SU-DHL-6 (cell line): ENCODE data around the gene BNIP2.
A peak's percentile ranks its signal among the peaks of the same experiment; 100 is the strongest.

ENCODE experiments used
- H2AFZ ChIP-seq: fragments of 200-600 bp; sonication (generic); 2 replicates; pipeline ENCODE4 v1.6.1; 2014; ENCODE audit warnings: low read depth, mild to moderate bottlenecking, moderate library complexity, mixed read lengths, antibody characterized with exemption, low read length; ENCODE audit not compliant: severe bottlenecking
- H3F3A ChIP-seq: fragments of 200-600 bp; shearing (Covaris generic); 2 replicates; pipeline ENCODE4 v1.6.0; 2016; ENCODE audit warnings: antibody characterized with exemption, mild to moderate bottlenecking; ENCODE audit not compliant: insufficient read depth
- H3K27ac ChIP-seq: fragments of 200-600 bp; sonication (generic); 2 replicates; pipeline ENCODE4 v1.5.1; 2016; ENCODE audit warnings: low read depth, mild to moderate bottlenecking, low read length, moderate library complexity, mixed read lengths
- H3K27me3 ChIP-seq: fragments of 200-600 bp; sonication (generic), shearing (Covaris generic); 2 replicates; pipeline ENCODE4 v1.6.0; 2014; ENCODE audit warnings: mild to moderate bottlenecking, low read length
- H3K36me3 ChIP-seq: fragments of 200-600 bp; sonication (generic); 2 replicates; pipeline ENCODE4 v1.6.1; 2014; ENCODE audit warnings: mild to moderate bottlenecking, low read length, mixed read lengths
- H3K4me2 ChIP-seq: fragments of 300-600, 200-600 bp; shearing (Covaris generic), sonication (generic); 2 replicates; pipeline ENCODE4 v1.6.0; 2014; ENCODE audit warnings: low read length, low read depth, mild to moderate bottlenecking; ENCODE audit not compliant: poor library complexity, severe bottlenecking
- H3K4me3 ChIP-seq: fragments of 200-600 bp; sonication (generic); 2 replicates; pipeline ENCODE4 v1.5.1; 2014; ENCODE audit warnings: antibody characterized with exemption, low read length, mild to moderate bottlenecking, mixed read lengths; ENCODE audit not compliant: insufficient read depth, poor library complexity, severe bottlenecking
- H3K79me2 ChIP-seq: fragments of 200-600 bp; sonication (generic); 2 replicates; pipeline ENCODE4 v1.6.1; 2014; ENCODE audit warnings: mild to moderate bottlenecking, low read length, moderate library complexity; ENCODE audit not compliant: insufficient read depth
- H3K9ac ChIP-seq: fragments of 200-600 bp; sonication (generic); 2 replicates; pipeline ENCODE4 v1.7.0; 2014; ENCODE audit warnings: mild to moderate bottlenecking, low read length
- H3K9me2 ChIP-seq: fragments of 200-600 bp; sonication (generic); replicated peaks from 2 replicates; pipeline ENCODE4 v1.6.1; 2014; ENCODE audit warnings: low read length; ENCODE audit not compliant: insufficient read depth
- H3K9me3 ChIP-seq: fragments of 200-600 bp; sonication (generic); 2 replicates; pipeline ENCODE4 v1.6.1; 2014; ENCODE audit warnings: low read length, mixed read lengths; ENCODE audit not compliant: insufficient read depth
- H4K20me1 ChIP-seq: fragments of 200-600 bp; sonication (generic); 2 replicates; pipeline ENCODE4 v1.6.1; 2014; ENCODE audit warnings: low read depth, mild to moderate bottlenecking, antibody characterized with exemption, low read length, moderate library complexity, mixed read lengths
- CTCF ChIP-seq: fragments of 200-600 bp; sonication (generic); IDR thresholded peaks from one replicate; pipeline ENCODE4 v1.5.1; 2017; ENCODE audit warnings: antibody characterized with exemption, mild to moderate bottlenecking, low read length, moderate library complexity; ENCODE audit not compliant: insufficient read depth, poor library complexity, severe bottlenecking
- EZH2phosphoT487 ChIP-seq: fragments of 200-600 bp; sonication (generic), shearing (Covaris generic); conservative IDR thresholded peaks from 2 replicates; pipeline ENCODE4 v1.6.1; 2018; ENCODE audit warnings: mild to moderate bottlenecking, antibody characterized with exemption, low read length, moderate library complexity, mixed read lengths

The BNIP2 gene

DNA sequence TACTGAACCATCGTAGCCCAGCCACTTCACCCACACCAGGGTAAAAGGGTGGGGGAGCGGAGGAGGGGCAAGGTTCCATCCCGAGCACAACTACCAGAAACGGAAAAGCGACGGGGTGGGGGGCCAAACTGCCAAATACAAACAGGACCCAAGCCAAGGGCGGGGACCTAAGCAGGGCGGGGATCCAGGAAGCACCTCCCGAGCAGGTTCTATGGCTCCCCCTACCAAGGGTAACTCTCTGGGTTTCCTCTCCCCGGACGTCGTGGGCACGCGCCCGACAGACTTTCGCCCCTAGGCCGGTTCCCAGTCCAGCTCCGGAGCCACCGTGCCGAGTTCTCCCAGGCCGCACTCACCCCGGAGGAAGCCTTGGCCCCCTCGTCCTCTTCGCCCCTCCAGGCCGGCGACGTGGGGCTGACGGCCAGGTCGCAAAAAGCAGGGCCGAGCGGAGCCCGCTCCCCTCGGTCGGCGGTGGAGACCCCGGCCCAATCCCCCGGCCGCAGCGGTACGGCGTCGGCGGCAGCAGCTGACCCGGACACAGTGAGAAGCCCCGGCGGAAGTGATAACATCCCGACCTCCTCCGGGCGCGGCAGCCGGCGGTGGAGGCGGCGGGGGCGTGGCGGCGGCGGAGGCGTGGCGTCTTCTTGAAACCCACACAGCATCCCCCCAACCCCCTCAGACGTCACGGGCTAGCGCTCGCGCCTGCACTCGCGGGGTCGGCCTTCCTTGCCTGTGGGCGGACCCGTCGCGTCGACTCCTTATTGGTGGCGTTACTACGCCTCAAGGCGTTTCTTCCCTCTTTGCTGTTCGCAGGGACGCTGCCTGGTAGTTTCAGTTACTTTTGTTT is at the start of gene BNIP2:
TSS of gene BNIP2 (minus strand) at position 539 of the 844 bp plus-strand sequence. CDS start 6,863 bp downstream, outside the sequence.
- H3K79me2 ChIP-seq: peaks cover 51% of the 10 kb centered on the region
- H3F3A ChIP-seq: peaks cover 38% of the 10 kb centered on the region
- peak within 1 kb of the TSS; percentile 89 for H3K4me2 ChIP-seq
- no peaks in the 10 kb centered on the region for H3K9me2 ChIP-seq
- peak within 1 kb of the TSS; percentile 92 for H3K4me3 ChIP-seq
- H3K27ac ChIP-seq: peak within 1 kb of the TSS; percentile 78
- H4K20me1 ChIP-seq: peaks cover 13% of the 10 kb centered on the region
- H3K27me3 ChIP-seq: no peaks in the 10 kb centered on the region
- TF ChIP-seq EZH2phosphoT487 (no peak), CTCF (no peak)
- H3K9ac ChIP-seq: peak within 1 kb of the TSS; percentile 93
- H3K9me3 ChIP-seq: no peaks in the 10 kb centered on the region
- peaks cover 11% of the 10 kb centered on the region; the same call in 1 of the 2 replicates for H3K36me3 ChIP-seq
- H2AFZ ChIP-seq: peak within 1 kb of the TSS; percentile 95

DNA sequence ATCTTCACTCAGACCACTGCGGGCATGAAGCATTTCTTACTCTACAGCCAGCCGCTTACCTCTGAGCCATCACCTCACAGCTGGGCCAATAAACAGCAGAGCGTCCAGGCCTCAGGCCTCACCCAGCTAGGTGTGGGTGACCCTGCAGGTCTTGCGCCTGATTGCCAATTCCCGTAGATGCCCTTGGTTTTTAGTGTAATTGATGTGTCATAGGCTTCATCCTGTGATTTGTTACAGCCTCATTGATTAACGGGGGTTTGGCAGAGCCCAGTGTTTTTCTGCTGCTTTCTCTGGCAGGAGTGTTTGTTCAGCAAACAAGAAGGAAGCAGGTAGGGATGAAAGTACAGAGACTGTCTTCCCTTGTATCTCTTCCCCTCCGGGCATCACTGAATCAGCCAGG is 49.6 kb upstream of the BNIP2 start:
- Histone ChIP-seq H3K27me3 (no peaks in the 10 kb centered on the region), H3K36me3 (no peaks in the 10 kb centered on the region), H3K9me3 (peaks cover 4% of the 10 kb centered on the region; the same call in 1 of the 2 replicates), H3K4me2 (no peak overlapping the region), H4K20me1 (no peaks in the 10 kb centered on the region), H3F3A (no peaks in the 10 kb centered on the region), H3K79me2 (no peaks in the 10 kb centered on the region), H3K4me3 (no peak overlapping the region), H2AFZ (no peak overlapping the region), H3K27ac (no peak overlapping the region), H3K9me2 (no peaks in the 10 kb centered on the region), H3K9ac (no peak overlapping the region)
- TF ChIP-seq EZH2phosphoT487: no peak
- TF ChIP-seq CTCF: no peak

GRCh38 chr15:59736181-59736580 is 47.1 kb upstream of the BNIP2 start:
- Histone ChIP-seq H3K27ac (no peak overlapping the region), H3K27me3 (no peaks in the 10 kb centered on the region), H3K4me2 (no peak overlapping the region), H3K79me2 (no peaks in the 10 kb centered on the region), H3K9me3 (no peaks in the 10 kb centered on the region), H4K20me1 (no peaks in the 10 kb centered on the region), H3K36me3 (no peaks in the 10 kb centered on the region), H2AFZ (no peak overlapping the region), H3K9me2 (no peaks in the 10 kb centered on the region), H3K9ac (no peak overlapping the region), H3F3A (no peaks in the 10 kb centered on the region), H3K4me3 (no peak overlapping the region)
- TF ChIP-seq EZH2phosphoT487 (no peak), CTCF (no peak)
